ENCODE measurements around the gene CLMN.
"Not testable (repeated sequence)": the region's sequence is repeated elsewhere in the genome, so short reads cannot be mapped to it uniquely, and the experiment has no call there.

CLMN gene

DNA sequence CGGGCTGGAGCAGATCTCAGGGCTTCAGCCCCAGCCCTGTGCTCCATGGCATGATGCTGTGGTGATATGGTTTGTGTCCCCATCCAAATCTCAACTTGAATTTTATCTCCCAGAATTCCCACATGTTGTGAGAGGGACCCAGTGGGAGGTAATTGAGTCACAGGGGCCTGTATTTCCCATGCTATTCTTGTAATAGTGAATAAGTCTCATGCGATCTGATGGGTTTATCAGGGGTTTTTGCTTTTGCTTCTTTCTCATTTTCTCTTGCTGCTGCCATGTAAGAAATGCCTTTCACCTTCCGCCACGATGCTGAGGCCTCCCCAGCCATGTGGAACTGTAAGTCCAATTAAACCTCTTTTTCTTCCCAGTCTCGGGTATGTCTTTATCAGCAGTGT lies 36.7 kb downstream of the CLMN start:
- DNase-seq: not testable (repeated sequence)

DNA sequence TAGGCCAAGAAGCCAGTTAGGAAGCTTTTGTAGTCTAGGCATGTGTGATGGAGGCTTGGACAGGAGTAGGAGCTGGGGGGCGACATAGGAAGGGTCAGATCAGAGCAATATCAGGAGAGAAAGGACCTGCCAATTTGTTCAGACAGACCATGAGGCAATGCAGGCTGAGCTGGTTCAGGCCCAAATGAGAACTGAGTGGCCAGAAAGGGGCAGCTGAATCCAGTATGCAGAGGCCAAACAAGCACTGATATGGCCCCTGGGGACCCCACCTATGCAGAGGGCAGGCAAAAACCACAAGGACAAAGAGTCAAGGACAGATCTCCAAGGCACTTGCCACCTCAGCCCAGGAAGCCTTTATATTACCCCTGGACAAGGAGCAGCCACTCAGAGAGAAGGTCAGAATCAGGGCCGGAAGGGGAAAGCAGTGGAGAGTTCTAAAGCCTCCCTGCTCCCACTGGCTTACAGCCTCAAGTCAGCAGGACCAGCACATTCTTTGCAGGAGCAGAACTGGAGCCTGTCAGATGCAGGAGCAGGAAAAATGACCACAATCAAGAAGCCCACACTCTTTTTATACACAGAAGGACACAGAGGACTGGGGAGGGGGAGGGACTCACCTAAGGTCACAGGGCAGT lies 37.2 kb downstream of the CLMN start:
- no peak for DNase-seq

DNA sequence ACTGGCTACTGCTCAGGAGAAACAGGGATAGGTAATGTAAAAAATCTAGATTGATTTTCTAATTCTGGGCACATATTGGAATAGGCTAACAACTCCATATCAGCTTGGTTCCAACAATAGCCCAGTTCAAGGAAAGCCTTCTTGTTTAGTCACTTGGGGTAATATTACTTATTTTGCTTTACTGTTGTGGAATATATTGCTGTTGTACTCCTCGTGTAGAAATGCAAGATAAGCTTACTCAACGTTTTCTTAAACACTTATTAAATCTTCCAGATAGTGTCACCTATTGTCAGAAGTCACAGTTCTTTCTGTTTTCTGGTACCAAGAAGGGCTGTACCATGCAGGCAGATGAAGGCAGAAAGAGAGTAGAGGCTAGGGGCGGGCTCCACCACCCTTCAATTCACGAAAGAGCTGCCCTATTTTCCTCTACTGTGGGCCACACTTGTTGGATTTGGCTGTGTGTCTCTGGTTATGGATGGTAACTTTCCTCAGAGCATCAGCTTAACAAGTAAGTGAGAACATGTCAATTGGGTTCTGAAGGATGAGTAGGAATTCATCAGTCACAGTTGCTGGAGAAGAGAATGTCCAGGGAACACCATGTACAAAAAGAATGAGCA lies 38.0 kb downstream of the CLMN start:
- no peak for DNase-seq

DNA sequence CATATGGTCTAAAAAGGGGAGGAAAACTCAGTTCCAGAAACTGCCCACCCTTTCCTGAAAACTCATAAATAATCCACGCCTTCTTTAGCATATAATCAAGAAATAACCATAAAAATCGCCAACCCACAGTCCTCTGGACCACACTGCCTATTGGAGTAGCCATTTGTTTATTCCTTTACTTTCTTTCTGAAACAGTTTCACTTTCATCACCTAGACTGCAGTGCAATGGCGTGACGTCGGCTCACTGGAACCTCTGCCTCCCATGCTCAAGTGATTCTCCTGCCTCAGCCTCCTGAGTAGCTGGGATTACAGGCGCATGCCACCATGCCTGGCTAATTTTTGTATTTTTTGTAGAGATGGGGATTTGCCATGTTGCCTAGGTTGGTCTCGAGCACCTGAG lies 44.2 kb downstream of the CLMN start:
- no peak for DNase-seq

DNA sequence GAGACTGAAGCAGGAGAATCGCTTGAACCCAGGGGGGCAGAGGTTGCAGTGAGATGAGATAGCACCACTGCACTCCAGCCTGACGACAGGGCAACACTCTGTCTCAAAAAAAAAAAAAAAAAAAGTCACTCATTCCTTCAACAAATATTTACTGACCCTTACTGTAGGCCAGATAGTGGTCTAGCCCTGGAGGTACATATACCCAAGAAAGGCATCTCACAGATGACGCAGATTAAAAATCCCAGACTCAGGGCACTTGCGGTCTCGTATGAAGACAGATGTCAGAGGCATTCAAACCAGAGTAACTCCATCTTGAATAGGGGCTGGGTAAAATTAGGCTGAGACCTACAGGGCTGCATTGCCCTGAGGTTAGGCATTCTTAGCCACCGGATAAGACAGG lies 44.8 kb downstream of the CLMN start:
- DNase-seq: no peak

DNA sequence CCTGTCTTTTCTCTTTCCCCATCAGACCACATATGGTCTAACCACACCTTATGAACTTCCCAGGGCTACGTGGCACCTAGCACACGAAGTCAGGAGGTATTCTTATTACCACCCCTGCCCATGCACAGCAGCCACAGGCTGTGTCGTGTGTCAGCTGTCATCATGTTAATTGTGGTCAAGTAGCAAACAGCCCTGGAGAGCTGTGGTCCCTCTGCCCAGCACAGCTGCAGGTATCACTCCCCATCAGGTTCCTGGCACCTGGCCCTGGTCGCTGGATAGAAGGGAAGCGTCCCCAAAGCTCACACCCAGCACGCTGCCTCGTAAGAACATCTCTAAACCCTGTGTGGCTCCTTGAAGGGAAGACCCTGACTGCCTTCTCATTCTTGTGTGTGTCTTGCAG lies 45.4 kb downstream of the CLMN start:
- no peak for DNase-seq

DNA sequence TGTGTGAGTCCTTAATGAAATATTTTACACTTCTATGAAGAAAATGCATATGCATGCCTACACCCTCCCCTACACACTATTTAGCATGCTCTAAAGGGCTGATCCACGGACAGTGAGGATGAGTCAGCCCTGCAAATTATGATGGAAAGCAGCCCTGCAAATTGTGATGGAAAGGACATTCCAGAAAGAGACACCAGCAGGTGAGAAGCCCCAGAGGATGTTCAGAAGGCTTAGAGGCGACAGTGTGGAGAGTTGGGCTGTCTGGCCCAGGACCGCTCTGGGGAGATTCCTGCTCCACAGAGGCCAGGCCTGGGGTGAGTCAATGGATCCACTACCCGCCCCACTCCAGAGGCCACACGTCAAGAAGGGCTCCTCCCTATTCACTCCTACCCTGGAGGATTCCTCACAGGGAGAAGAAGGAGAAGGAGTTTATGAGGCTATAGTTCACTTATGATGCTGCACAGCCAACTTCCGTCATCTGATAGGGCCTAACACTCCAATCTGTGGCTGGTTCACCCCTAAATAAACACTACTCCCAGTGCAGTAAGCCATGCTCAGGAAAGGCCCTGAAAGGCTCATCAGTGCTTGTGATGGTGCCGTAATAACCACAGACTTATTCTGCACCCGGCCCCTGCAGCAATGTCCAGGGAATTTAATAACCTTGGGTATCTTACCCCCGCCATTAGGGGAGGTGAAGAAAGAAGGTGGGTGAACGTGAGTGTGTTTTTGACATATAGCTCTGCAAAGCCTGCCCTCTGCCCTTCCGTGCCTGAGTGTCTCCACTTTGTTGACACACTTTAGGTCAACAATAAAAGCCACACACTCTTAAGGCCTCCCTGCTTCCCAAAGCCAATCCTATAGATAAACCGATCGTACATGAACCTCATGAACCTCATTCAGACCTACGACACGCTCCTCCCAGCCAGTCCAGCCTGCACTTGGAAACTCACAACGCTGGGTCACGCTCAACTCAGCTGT lies 46.4 kb downstream of the CLMN start:
- no peak for DNase-seq

DNA sequence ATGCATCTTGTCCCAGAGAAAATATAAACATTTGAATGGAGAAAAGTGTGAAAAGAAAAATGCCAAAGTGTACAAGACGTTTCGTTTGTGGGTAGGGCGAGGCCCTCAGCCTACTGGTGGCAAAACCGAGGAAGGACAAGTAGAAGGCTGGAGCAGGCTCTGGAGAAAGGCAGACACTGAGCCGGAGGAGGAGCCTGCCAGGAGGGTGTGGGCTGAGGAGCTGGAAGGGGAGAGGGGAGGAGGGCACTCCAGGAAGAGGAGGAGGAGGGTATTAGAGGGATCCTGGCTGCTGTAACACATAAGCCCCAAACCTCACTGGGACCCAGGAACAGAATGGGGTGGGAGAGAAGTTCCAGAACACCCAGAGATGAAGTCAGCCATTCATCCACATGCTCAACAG lies 47.7 kb downstream of the CLMN start:
- no peak for DNase-seq

DNA sequence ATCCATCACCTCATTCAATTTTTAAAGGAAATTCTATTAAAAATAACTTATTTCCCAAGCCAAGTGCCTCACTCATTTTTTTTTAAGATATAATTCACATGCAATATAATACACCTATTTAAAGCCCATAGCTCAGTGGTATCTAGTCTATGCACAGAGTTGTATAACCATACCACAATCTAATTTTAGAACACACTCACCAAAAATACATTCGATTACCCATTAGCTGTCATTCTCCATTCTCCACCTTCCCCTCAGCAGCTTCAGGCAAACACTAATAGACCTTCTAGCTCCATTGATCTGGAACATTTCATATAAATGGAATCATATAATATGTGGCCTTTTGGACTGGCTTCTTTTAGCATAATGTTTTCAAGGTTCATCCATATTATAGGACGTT lies 49.5 kb downstream of the CLMN start:
- no peak for DNase-seq

DNA sequence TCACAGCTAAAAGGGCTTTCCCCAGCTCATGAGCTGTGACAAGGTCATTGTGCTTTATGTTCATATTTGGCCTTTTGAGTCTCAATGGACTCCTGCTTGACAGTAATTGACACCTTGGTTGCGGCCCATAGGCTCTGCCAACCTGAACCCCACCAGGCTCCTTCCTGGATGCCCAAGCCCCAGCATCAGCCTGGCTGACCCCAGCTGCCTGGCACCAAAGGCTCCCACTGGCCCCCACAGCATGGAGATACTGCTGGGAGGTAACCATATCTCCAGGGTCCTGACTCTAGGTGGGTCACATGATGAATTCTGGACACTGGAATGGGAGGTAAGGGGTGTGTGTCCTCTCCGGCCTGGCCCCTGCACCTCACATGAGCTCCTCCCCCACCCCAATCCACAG lies 50.2 kb downstream of the CLMN start:
- no peak for DNase-seq

DNA sequence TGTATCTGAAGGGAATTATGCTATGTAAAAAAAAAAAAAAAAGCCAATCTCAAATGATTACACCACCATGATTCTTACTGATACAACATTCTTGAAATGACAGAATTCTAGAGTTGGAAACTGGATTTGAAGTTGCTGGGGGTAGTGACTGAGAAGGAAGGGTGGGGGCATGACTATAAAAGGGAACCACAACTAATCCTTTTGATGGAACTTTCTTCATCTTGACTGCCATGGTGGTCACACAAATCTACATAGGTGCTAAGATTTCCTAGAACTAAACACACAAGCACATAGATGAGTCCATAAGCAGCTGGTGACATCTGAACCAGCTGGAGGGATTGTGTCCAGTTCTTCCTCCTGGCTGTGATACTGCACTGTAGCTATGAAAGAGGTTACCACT lies 51.4 kb downstream of the CLMN start:
- DNase-seq: no peak

DNA sequence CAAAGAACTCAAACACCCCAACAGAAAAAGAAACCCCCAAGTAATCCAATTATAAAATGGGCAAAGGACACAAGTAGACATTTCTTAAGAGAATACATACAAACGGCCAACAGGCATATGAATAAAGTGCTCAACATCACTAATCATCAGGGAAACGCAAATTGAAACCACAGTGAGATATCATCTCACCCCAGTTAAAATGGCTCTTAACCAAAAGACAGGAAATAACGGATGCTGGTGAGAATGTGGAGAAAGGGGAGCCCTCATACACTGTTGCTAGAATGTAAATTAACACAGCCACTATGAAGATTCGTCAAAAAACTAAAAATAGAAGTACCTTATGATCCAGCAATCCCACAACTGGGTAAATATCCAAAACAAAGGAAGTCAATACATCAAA lies 52.4 kb downstream of the CLMN start:
- no peak for DNase-seq

DNA sequence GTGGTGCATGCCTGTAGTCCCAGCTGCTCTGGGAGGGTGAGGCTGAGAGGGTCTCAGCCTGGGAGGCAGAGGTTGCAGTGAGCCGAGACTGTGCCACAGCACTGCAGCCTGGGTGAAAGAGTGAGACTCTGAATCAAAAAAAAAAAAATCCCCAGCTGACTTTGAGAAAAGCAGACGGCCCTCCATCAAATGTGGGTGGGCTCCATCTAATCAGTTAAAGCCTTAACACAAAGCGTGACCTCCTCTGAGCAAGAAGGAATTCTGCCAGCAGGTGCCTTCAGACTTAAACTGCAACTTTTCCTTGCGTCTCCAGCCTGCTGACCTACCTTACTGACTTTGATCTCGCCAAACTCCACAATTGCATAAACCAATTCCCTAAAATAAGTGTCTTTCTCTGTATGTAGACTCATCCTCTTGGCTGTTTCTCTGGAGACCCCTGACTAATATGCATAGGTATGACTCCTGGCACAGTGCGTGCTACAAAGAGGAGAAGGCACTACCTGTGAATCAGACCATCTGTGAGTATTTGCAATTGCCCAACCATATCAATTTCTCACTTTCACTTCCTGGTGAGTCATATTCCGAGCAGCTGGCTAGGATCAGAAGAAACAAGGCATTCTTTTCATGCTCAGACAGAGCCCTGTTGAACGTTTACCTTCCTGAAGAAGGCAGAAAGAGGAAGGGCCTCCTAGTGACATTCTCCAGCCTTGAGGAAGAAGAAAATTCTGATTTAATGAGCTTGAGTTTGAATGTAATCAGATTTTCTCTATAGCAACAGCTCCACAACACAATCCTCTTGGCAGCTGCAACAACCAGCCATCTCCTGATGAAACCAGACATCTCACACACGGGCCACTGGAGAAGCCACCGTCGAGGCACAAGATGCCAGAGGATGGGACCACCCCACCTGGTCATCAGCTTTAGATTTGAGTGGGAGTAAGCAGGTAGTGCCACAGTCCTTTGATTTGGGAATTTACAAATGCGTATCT lies 54.3 kb downstream of the CLMN start:
- DNase-seq: peak; percentile 38 to 50

DNA sequence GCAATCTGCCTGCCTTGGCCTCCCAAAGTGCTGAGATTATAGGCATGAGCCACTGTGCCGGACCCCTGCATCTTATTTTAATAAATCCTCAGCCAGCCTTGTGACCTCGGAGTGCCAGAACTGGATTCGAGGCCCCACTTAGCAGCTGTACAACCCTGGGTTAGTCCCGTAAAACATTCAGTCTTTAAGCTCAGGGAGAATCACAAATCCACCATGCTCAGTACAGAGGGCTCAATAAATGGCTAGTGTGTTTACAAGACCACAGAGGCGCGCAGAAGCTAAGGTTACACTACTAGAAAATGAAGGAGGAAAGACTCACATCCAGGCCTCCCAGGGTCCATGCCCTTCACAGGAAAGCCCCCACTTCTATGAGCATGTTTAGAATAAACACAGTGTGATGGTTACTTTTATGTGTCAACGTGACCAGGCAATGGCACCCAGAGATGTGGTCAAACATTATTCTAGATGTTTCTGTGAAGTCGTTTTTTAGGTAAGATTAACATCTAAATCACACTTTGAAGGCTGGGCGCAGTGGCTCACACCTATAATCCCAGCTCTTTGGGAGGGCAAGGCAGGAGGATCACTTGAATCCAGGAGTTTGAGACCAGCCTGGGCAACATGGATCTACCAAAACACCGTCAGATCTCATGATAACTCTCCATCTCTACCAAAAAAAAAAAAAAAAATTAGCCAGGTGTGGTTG lies 55.3 kb downstream of the CLMN start:
- DNase-seq: no peak

DNA sequence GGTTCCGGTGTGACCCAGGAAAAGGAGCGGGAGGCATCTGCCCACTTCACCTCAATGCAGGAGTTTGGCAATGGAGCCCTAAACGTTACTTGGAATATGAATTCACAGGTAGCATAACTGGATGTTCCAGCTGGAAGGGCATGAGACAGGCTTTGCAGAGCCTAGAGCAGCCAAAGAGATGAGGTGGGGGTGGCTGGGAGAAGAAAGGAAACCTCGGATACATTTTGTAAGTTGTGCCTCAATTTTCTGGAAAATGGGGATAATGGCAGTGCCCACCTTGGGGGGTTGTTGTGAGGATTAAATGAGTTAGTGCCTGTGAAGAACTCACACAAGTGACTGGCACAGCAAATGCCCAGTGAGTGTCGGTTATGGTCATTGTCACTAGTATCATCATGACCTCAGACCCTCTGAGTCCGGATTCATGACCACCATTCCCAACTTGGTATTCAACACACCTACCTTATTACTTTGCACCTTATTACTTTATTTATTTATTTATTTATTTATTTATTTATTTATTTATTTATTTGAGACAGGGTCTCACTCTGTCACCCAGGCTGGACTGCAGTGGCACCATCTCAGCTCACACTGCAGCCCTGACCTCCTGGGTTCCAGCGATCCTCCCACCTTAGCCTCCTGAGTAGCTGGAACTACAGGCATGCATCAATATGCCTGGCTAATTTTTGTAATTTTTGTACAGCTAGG lies 56.0 kb downstream of the CLMN start:
- DNase-seq: no peak

DNA sequence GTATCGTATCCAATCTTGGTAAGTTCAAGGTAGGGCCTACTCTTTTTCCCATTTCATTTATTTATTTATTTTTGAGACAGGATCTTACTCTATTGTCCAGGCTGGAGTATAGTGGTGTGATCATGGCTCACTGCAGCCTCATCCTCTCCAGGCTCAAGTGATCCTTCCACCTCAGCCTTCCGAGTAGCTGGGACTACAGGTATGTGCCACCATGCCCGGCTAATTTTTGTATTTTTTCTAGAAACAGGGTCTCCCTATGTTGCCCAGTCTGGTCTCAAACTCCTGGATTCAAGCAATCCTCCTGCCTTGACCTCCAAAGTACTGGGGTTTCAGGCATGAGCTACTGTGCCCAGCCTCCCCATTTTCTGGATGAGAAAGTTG lies 57.2 kb downstream of the CLMN start:
- no peak for DNase-seq

DNA sequence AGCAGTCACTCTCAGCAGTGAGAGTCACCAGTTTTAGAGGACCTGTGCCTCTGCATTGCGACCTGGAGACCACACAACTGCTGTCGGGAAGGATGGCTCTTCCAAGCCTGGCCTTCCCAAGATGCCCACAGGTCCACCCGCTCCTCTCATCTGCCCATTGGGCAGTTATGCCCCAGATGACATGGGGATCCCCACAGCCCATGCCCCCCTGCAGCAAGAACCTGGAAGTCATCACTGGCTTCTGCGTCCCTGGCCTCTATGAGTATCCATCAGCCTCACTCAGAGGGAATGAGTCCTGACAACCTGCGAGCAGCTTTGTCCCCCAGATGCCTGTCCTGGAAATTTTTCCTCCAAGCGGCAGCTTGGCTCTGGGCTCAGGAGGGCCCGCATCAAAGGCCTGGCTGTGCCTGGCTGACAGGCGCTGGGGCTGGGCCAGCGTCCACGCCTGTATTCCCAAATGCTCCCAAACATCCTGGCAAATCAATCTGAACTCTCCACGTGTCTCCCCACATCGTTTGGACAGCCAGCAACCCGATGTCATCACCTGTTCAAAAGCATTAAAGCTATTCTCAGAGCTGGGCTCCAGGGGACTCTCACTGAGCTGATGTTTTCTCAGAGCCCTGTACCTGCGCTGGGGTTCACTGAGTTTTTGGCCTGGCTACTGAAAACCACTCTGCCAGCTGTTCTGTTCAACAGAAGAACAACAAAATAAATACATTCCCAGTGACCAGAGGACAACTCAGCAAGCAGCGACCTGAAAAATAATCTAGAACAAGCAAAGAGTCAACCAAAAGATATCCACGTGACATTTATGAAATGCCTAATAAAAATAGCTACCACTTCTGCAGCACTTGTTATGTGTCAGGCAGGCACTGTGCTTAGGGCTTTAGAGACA lies 57.8 kb downstream of the CLMN start:
- DNase-seq: no peak

DNA sequence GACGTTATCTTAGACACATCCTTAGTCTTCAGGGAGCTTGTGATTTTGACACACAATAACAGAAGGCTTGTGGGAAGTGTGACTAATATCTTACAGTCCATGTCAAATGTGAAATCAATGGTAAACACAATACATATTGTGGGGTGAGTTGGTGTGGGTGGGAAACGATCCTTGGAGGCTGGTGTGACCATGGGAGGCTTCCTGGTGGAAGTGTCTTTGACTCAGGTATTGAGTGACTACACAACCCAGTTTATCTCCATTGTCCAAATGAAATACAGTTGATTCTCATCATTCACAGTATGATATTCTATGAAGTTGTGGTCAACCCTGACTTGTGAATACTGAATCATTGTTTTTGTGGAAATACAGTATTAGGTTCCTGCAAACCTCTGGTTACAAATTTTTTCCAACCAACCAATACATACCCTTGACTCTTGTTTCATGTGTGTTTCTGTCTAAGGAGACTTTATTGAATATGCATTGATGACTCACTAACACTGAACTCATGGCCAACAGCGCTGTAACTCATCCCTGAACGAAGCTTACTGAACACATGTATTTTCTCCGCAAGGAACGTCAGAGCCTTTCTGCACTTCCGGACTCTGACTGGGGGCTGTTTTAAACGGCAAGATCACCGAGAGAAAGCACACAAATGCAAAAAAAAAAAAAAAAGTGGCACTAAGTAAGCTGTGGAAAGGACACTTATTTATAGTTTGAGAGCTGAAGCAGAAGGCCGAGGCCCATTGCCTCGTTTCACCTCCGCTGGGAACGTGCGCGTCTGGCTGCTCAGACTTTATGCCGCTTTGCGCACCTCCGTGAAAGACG lies 59.0 kb downstream of the CLMN start:
- peak; percentile 44 to 54 for DNase-seq

Data from stimulated activated CD4-positive, alpha-beta T cell treated with anti-CD3 and anti-CD28 coated beads, Interleukin-2, amount 100 ng/mL, for 24 hours (primary cell).